Endothelial cell of umbilical vein (primary cell): ENCODE measurements around the gene ZNF213.

ENCODE experiments used
- EZH2 ChIP-seq: IDR thresholded peaks from 2 replicates; pipeline ENCODE4 v1.6.1; 2012; ENCODE audit warnings: borderline replicate concordance, low read depth, mild to moderate bottlenecking, moderate library complexity, low read length, inconsistent platforms; ENCODE audit not compliant: severe bottlenecking
- GATA2 ChIP-seq: IDR thresholded peaks from 2 replicates; pipeline ENCODE4 v1.7.0; 2011; ENCODE audit warnings: low read depth, mild to moderate bottlenecking, moderate library complexity, mixed read lengths, low read length; ENCODE audit not compliant: insufficient read length, insufficient read depth
- JUN ChIP-seq: IDR thresholded peaks from 2 replicates; pipeline ENCODE4 v1.6.1; 2011; ENCODE audit warnings: borderline replicate concordance, low read depth; ENCODE audit not compliant: insufficient read length, insufficient read depth
- MAX ChIP-seq: IDR thresholded peaks from 2 replicates; pipeline ENCODE4 v1.6.1; 2011; ENCODE audit not compliant: insufficient read depth, insufficient read length
- POLR2A ChIP-seq: IDR thresholded peaks from 2 replicates; pipeline ENCODE4 v1.6.1; 2012; ENCODE audit warnings: low read depth, mild to moderate bottlenecking, control low read depth, low read length
- POLR2AphosphoS5 ChIP-seq: IDR thresholded peaks from 2 replicates; pipeline ENCODE4 v1.6.1; 2012; ENCODE audit warnings: low read depth, mild to moderate bottlenecking, control low read depth, low read length, moderate library complexity; ENCODE audit not compliant: insufficient read depth
- TF ChIP-seq, protein P1 (sequence below), 2 donors: IDR thresholded peaks; 1 replicate in 1 of 2; 2 replicates in 1 of 2; pipeline ENCODE4 v1.5.1; 2011; ENCODE audit warnings: low read length in 2 of 2, mild to moderate bottlenecking in 2 of 2, moderate library complexity in 2 of 2, control low read depth in 1 of 2, inconsistent platforms in 1 of 2, low read depth in 1 of 2; ENCODE audit not compliant: insufficient read depth in 1 of 2; ENCODE audit errors: extremely low read depth in 1 of 2

GRCh38 chr16:3088450-3088849 is 46.4 kb upstream of the ZNF213 start:
- TF ChIP-seq, protein P1, sequence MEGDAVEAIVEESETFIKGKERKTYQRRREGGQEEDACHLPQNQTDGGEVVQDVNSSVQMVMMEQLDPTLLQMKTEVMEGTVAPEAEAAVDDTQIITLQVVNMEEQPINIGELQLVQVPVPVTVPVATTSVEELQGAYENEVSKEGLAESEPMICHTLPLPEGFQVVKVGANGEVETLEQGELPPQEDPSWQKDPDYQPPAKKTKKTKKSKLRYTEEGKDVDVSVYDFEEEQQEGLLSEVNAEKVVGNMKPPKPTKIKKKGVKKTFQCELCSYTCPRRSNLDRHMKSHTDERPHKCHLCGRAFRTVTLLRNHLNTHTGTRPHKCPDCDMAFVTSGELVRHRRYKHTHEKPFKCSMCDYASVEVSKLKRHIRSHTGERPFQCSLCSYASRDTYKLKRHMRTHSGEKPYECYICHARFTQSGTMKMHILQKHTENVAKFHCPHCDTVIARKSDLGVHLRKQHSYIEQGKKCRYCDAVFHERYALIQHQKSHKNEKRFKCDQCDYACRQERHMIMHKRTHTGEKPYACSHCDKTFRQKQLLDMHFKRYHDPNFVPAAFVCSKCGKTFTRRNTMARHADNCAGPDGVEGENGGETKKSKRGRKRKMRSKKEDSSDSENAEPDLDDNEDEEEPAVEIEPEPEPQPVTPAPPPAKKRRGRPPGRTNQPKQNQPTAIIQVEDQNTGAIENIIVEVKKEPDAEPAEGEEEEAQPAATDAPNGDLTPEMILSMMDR (IDR thresholded peaks at IDR 0.05; ENCODE audit: extremely low read depth in 1 of 2, insufficient read depth in 1 of 2, low read depth in 1 of 2, low read length in 2 of 2) = no peak
- no peak for TF ChIP-seq POLR2A
- no peak for TF ChIP-seq EZH2
- TF ChIP-seq POLR2AphosphoS5 = no peak
- no peak for TF ChIP-seq GATA2
- no peak for TF ChIP-seq JUN
- TF ChIP-seq MAX = no peak
